NOMO-1 treated with dmso at 0.1 percent for 144 hours (cell line): Measurements from ENCODE around the gene DDX3X.
"Not testable (repeated sequence)": the region's sequence is repeated elsewhere in the genome, so short reads cannot be mapped to it uniquely, and the experiment has no call there.

Experiments
- DNase-seq: peaks from one replicate; lab custom pipeline; 2025; ENCODE audit not compliant: unreplicated experiment; lab: John Stamatoyannopoulos, UW

DDX3X gene

GRCh38 chrX:41369152-41369551 lies 35.2 kb downstream of the DDX3X start:
- DNase-seq: no peak

GRCh38 chrX:41371575-41371974 lies 37.6 kb downstream of the DDX3X start:
- not testable (repeated sequence) for DNase-seq

GRCh38 chrX:41373989-41374606 lies 40.1 kb downstream of the DDX3X start:
- no peak for DNase-seq

GRCh38 chrX:41377624-41378023 lies 43.7 kb downstream of the DDX3X start:
- no peak for DNase-seq

GRCh38 chrX:41381685-41382084 lies 47.7 kb downstream of the DDX3X start:
- no peak for DNase-seq

GRCh38 chrX:41382714-41383645 lies 49.0 kb downstream of the DDX3X start:
- DNase-seq: no peak

- DNase-seq: peak; percentile 81
These were observed 50.2 kb downstream of the DDX3X start for GRCh38 chrX:41384051-41384705.

- no peak for DNase-seq
These were observed 52.4 kb downstream of the DDX3X start for GRCh38 chrX:41386222-41386990.

- no peak for DNase-seq
These were observed 54.6 kb downstream of the DDX3X start for GRCh38 chrX:41388543-41388942.

- no peak for DNase-seq
These were observed 55.4 kb downstream of the DDX3X start for GRCh38 chrX:41389311-41389888.

GRCh38 chrX:41390576-41390975 lies 56.6 kb downstream of the DDX3X start:
- DNase-seq: not testable (repeated sequence)

- DNase-seq: no peak
These were observed 57.6 kb downstream of the DDX3X start for GRCh38 chrX:41391606-41392005.

GRCh38 chrX:41394293-41394692 lies 60.3 kb downstream of the DDX3X start:
- no peak for DNase-seq

- no peak for DNase-seq
These were observed 63.3 kb downstream of the DDX3X start for GRCh38 chrX:41397219-41397618.

GRCh38 chrX:41397768-41398167 lies 63.8 kb downstream of the DDX3X start:
- DNase-seq: no peak

GRCh38 chrX:41402556-41402955 lies 68.6 kb downstream of the DDX3X start:
- not testable (repeated sequence) for DNase-seq

- no peak for DNase-seq
These were observed 71.6 kb downstream of the DDX3X start for GRCh38 chrX:41405551-41405950.

- no peak for DNase-seq
These were observed 72.2 kb downstream of the DDX3X start for GRCh38 chrX:41406201-41406600.

GRCh38 chrX:41407816-41408215 lies 73.9 kb downstream of the DDX3X start:
- DNase-seq: no peak

GRCh38 chrX:41408576-41408975 lies 74.6 kb downstream of the DDX3X start:
- no peak for DNase-seq

- no peak for DNase-seq
These were observed 75.0 kb downstream of the DDX3X start for GRCh38 chrX:41409006-41409405.
